GM12873 (cell line): Measurements from ENCODE around the gene N4BP2L2.

Experiments
- CTCF ChIP-seq: IDR thresholded peaks from 2 replicates; pipeline ENCODE4 v1.5.1; 2012; ENCODE audit warnings: low read depth, mild to moderate bottlenecking, moderate library complexity, low read length, control low read depth; ENCODE audit not compliant: insufficient read depth; ENCODE audit errors: missing control alignments

The N4BP2L2 gene

GRCh38 chr13:32538621-32539246, at the start of gene N4BP2L2:
TSS of gene N4BP2L2 (minus strand) at chr13:32538795. CDS start at chr13:32537027, 1,768 bp downstream.
- TF ChIP-seq CTCF, result no peak

- TF ChIP-seq CTCF, result no peak
Observed at GRCh38 chr13:32587811-32588170, 49.2 kb upstream of the N4BP2L2 start.

GRCh38 chr13:32587011-32587810, 48.6 kb upstream of the N4BP2L2 start:
- no peak for TF ChIP-seq CTCF

GRCh38 chr13:32586080-32586900, 47.7 kb upstream of the N4BP2L2 start, which contains the start of gene PDS5B:
TSS of gene PDS5B (plus strand) at chr13:32586452. CDS start at chr13:32648773, 62,321 bp downstream.
- peak; percentile 71 for TF ChIP-seq CTCF

GRCh38 chr13:32585550-32586079, 47.0 kb upstream of the N4BP2L2 start:
- TF ChIP-seq CTCF, result no peak

GRCh38 chr13:32582991-32583390, 44.4 kb upstream of the N4BP2L2 start:
- TF ChIP-seq CTCF, result no peak
